ENCODE results near the gene TNIP2.

TNIP2 gene, protein sequence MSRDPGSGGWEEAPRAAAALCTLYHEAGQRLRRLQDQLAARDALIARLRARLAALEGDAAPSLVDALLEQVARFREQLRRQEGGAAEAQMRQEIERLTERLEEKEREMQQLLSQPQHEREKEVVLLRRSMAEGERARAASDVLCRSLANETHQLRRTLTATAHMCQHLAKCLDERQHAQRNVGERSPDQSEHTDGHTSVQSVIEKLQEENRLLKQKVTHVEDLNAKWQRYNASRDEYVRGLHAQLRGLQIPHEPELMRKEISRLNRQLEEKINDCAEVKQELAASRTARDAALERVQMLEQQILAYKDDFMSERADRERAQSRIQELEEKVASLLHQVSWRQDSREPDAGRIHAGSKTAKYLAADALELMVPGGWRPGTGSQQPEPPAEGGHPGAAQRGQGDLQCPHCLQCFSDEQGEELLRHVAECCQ

GRCh38 chr4:2755821-2756690, at the start of gene TNIP2:
TNIP2 (minus strand) TSS chr4:2756336; CDS start chr4:2756289, 47 bp downstream.
- peak; percentile 57 for DNase-seq

DNA sequence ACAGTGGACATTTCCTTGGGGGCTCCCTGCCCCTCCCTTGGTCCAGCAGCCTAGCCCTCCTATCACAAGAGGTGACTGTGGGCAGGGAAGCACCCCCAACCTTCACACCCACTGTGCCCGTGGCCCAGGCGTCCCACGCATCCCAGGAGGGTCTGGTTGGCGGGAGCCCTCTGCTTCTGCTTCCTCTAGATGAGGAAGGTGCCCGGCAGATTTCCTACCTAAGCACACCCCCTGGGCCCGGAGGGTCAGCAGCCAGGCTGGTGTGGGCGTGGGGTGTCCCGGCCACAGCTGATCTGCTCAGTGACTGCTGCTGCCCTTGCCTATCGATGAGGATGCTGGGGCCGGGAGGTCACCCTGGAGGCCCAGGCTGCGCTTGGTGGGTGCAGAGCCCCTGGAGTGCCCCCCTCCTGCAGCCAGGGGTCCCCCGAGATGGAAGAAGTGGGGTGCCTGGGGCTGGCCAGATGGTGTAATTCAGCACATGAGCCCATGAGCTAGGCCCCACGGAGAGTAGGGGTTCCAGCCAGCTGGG, 48.9 kb upstream of the TNIP2 start:
- DNase-seq, result no peak

DNA sequence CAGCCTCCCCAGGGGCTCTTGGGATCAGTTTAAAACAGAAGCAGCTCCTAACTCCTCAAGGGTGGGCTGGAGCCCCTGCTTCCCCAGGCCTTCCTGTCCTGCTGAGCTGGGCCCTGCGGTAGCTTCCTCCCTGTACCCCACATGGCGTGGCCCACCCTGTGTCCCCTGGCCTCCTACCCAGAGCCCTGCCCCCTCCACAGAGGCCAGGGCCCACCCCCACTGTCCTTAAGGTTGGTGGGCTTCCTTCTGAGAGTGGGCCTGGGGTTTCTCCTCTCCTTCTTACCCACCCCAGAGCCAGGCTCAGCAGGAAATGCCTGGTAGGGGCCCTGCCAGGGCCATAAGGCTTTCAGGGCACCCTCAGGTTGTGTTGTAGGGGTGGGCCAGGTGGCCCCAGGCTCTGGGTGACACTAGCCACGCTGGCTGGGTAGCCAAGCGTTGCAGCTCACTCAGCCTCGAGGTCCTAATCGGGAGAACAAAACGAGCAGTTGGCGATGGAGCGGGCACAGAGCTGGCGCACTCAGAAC, 48.4 kb upstream of the TNIP2 start:
- DNase-seq, result no peak

GRCh38 chr4:2803624-2804448, 47.7 kb upstream of the TNIP2 start:
- no peak for DNase-seq

- DNase-seq, result no peak
These were observed 46.7 kb upstream of the TNIP2 start for GRCh38 chr4:2802618-2803531.

- DNase-seq, result no peak
These were observed 44.8 kb upstream of the TNIP2 start for GRCh38 chr4:2800691-2801596.

- DNase-seq, result no peak
These were observed 44.0 kb upstream of the TNIP2 start for GRCh38 chr4:2799971-2800690.

DNA sequence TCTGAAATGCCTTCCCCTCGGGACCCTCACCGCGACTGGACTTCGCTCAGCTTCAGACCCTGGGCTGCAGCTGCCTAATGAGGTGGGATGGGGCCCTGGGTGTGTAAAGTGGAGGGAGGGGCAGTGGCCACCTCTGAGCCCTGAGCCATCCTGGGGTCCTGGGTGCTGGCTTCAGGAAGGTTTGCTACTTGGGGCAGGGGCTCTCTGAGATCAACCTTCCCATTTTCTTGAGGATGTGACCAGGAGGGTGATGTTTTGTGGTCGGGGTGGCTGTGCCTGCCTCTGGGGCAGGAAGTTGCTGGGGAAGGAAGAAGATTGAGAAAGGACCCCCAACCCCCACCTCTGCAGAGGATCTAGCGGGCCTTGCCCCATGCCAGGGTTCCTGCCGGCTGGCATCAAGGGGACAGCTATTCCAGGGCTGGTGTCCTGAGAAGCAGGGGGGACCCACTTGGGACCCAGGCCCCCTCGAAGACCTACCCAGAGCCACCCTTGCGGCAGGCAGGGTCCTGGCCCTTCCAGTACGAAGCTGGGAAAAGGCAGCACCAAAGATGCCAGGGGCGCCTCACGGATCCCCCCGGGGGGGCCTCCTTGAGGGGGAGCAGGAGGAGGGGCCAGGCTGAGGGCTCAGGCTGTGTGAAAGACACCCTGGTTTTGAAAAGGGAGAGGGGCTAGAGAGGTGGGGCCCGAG, 43.2 kb upstream of the TNIP2 start:
- DNase-seq, result no peak

DNA sequence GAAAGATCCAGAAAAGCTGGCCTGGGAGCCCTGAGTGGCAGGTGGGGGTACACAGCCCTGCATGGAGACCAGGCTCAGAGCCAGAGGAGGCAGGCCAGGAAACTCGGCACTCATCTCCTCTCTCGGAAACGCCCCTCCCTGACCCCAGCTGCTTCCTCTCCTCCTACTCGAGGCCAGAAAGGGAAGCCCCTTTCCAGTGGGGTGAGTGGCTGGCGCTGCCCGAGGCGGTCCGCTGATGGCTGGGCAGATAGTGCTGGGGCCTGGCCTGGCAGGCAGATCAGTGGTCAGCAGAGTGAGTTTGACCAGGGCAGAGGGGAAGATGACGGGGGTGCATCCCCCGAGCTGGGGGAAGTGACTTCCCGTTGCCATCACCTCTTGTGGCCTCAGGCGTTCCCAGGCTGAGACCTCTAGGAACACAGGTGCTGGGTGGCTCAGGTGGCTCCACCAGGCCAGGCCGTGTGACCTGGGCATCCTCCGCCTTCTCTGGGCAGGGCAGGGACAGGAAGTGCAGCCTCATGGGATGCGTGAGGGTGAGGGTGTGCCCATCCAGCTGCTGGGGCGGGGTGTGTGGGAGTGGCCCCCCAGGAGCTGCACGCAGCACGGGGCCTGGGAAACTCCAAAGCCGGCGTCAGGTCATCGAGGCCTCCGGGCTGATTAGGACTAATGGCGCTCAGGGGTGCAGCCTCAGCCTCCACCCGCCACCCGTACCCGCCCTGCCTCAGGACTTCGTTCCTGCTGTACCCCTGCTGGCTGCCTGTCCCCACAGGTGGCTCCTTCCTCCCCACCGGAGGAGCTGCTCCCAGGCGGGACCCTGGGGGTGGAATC, 42.5 kb upstream of the TNIP2 start:
- no peak for DNase-seq

GRCh38 chr4:2797545-2798305, 41.6 kb upstream of the TNIP2 start:
- no peak for DNase-seq

DNA sequence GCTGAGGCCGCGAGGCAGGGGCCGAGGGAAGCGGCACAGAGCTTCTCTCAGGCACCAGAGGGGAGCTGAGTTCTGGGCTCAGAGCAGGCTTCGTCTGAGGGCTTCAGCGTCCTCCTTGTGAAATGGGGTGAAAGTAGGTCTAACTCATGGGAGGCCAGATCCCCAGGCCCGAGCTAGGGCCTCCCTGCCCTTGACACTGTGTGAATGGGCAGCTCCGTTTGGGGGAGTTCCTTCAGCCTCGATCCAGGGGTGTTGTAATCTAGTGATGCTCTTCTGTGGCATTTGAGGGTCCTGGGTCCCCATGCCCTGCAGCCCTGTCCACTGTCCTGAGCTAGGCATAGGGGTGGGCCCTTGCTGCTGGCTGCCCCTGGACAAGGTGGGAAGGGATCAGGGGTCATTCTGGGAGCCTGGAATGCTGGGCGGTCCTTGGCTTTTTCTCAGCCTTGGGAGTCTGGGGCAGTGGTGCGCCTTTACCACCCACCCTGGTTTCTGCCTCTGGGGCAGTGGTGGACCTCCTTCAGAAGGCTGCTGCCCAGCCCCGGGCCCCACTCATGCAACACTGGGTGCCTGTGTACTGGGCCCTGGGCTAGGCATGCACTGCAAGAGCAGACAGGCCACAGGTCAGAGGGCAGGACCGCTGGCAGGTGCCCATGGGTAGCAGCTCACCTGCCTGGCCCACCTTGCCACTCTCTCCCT, 40.9 kb upstream of the TNIP2 start:
- no peak for DNase-seq

- DNase-seq, result peak; percentile 84
These were observed 40.0 kb upstream of the TNIP2 start for GRCh38 chr4:2795893-2796848.

DNA sequence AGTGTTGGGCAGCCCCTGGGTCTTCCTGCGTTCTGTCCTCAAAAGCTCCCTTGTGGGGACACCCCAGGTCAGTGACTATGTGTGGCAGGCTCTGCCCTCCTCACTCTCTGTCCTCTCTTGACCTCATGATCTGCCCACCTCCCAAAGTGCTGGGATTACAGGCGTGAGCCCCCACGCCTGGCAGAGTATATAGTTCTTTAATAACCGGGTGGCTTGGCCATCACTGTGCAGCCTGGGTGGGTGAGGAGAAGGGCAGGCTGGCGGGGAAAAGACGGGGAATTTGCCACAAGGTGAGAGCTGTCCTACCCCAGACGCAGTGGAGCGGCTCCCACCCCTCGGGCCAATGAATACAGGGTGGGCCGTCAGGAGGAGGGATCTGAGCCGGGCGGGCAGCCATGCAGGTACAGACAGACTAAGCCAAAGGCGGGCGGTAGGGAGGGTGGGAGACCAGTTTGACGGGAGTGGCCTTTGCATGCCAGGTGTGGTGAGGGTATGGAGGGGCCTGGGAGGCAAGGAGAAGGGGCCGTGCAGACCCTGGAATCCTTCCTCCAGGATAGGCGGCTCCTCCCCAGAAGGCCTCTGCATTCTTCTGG, 39.3 kb upstream of the TNIP2 start:
- DNase-seq, result no peak

DNA sequence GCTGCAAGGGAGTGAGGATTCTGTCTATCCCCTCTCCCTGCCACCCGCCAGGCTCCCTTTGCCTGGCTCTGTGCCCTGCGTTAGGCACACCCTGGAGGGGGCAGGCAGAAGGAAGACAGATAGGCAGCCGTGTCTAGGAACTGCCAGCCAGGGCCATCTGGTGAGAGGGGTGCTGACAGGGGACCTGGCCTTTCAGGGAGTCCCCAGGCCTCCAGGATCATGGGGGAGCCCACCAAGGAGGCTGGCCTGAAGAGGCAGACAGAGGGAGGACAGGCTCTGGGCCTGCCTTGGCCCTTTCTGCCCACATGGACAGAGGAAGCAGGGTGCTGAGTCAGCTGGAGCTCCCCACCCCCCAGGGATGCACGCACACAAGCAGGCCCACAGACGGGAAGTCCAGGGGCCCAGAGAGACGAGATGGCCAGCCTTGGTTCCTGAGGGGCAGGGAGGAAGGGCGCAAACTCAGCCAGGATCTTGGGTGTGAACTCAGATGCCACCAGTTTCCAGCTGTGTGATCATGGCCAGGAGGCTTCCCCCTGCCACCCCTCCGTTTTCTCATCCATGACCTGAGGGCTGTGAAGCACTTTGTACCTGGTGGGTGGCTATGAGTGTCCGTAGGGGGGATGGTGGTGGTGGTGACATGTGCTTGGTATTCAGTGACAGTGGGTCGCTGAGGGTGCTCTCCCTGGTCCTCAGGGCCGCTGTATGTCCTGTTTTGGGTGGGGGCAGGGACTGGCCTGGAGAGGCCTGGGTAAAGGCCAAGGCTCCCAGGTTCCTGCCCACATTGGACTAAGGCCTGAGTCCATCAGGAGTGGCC, 38.6 kb upstream of the TNIP2 start:
- peak; percentile 41 for DNase-seq

Measured in kidney glomerular epithelial cell (primary cell).